GM12865 (cell line): ENCODE data around the gene EHD4.

Source experiments
- DNase-seq: peaks from one replicate; pipeline ENCODE4 v3.0.0; 2010; ENCODE audit warnings: low read depth
- H3K4me3 ChIP-seq: 2 replicates; pipeline ENCODE4 v1.5.1; 2011; ENCODE audit warnings: mild to moderate bottlenecking, low read depth, low read length, control low read depth
- CTCF ChIP-seq: IDR thresholded peaks from 2 replicates; pipeline ENCODE4 v1.5.1; 2011; ENCODE audit warnings: low read length, control low read depth, low read depth, inconsistent platforms; ENCODE audit not compliant: insufficient read depth; ENCODE audit errors: missing control alignments

Gene EHD4

GRCh38 chr15:41995476-41995855, 23.1 kb upstream of the EHD4 start:
- H3K4me3 ChIP-seq = no peak overlapping the region
- no peak for DNase-seq
- TF ChIP-seq CTCF = no peak

GRCh38 chr15:41994772-41995475, 22.6 kb upstream of the EHD4 start:
- no peak overlapping the region for H3K4me3 ChIP-seq
- no peak for TF ChIP-seq CTCF
- no peak for DNase-seq

GRCh38 chr15:41994171-41994650, 21.9 kb upstream of the EHD4 start:
- TF ChIP-seq CTCF = no peak
- DNase-seq = no peak
- no peak overlapping the region for H3K4me3 ChIP-seq

- DNase-seq = no peak
- no peak overlapping the region for H3K4me3 ChIP-seq
- no peak for TF ChIP-seq CTCF
Measured at GRCh38 chr15:41993472-41994170, 21.3 kb upstream of the EHD4 start.

GRCh38 chr15:41992803-41993190, 20.4 kb upstream of the EHD4 start:
- no peak for DNase-seq
- no peak for TF ChIP-seq CTCF

GRCh38 chr15:41992151-41992802, 19.9 kb upstream of the EHD4 start:
- TF ChIP-seq CTCF = no peak
- no peak overlapping the region for H3K4me3 ChIP-seq
- DNase-seq = no peak

More at GRCh38 chr15:41992803-41993190, 20.4 kb upstream of the EHD4 start:
- H3K4me3 ChIP-seq = no peak overlapping the region

- no peak overlapping the region for H3K4me3 ChIP-seq
- no peak for DNase-seq
- no peak for TF ChIP-seq CTCF
Measured at GRCh38 chr15:41990691-41991090, 18.3 kb upstream of the EHD4 start.
